ENCODE data around the gene NCKAP5.

DNA sequence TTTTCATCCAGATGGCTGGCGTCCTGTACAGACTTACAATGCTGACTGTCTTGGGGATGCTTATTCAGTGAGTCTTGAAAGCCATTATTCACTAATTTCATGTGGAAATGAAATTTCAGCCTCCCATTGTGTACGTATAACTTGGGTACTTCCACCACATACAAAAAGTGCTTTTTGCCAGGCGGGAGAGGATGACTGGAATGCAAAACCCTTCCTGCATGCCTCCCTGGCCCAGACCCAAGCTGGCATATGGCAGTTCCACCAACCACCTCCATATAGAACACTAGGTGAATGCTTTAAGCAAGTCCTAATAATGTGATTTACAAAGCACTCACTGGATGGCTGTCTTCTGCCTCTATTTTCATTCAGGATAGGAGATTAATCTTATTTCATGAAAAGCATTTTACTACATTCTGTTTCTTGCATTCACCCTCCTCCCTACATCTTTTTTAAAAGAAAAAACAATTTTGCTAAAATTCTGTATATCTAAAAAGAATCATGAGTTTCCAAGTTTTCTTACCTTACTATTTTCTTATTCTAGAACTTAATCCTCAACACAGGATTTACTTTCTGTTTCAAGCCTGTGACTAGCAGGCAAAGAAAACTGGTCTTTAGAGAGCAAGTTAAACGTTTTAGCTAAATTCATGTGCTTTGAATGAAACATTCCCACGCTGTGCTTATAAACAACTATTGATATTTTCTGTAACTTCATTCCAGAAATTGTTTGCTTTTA, 327.6 kb downstream of the NCKAP5 start:
- TF ChIP-seq REST (IDR thresholded peaks at IDR 0.05; ENCODE audit: insufficient read depth in 1 of 2, low read depth in 2 of 2, low read length in 2 of 2) (no peak), POLR2AphosphoS5 (IDR thresholded peaks at IDR 0.05; ENCODE audit: low read depth, low read length) (no peak)

All from PFSK-1 (cell line).